Inflammatory macrophage (primary cell): Measurements from ENCODE around the gene BEX4.
A peak's percentile ranks its signal among the peaks of the same experiment; 100 is the strongest.

Experiments used
- DNase-seq, 2 donors: peaks; one replicate each; pipeline ENCODE4 v3.0.0-alpha.2; 2020 to 2022

BEX4 gene

GRCh38 chrX:103240155-103240554 lies 25.2 kb downstream of the BEX4 start:
- no peak for DNase-seq

GRCh38 chrX:103248553-103248952 lies 33.6 kb downstream of the BEX4 start:
- DNase-seq = peak; percentile 2 to 40

GRCh38 chrX:103249805-103250204 lies 34.9 kb downstream of the BEX4 start:
- no peak for DNase-seq

- no peak for DNase-seq
Observed at GRCh38 chrX:103250977-103251376, 36.1 kb downstream of the BEX4 start.

GRCh38 chrX:103253608-103254007 lies 38.7 kb downstream of the BEX4 start:
- peak; percentile 3 to 7 for DNase-seq

- DNase-seq = peak in 1 of 2 donors; percentile 0
Observed at GRCh38 chrX:103254171-103254824, 39.4 kb downstream of the BEX4 start.

- peak; percentile 59 to 73 for DNase-seq
Observed at GRCh38 chrX:103254921-103255493, 40.1 kb downstream of the BEX4 start, which contains the start of gene TCEAL8. Gene TCEAL8 (minus strand): TSS chrX:103255155. CDS start chrX:103253979, 1,176 bp downstream.

GRCh38 chrX:103256651-103257050 lies 41.7 kb downstream of the BEX4 start:
- no peak for DNase-seq

- DNase-seq = no peak
Observed at GRCh38 chrX:103258275-103258674, 43.4 kb downstream of the BEX4 start.
